NCI-H748 (cell line): ENCODE results near the gene FYB1.

Experiments used
- DNase-seq: peaks from one replicate; lab custom pipeline; 2025; ENCODE audit not compliant: unreplicated experiment; lab: John Stamatoyannopoulos, UW

Gene FYB1

DNA sequence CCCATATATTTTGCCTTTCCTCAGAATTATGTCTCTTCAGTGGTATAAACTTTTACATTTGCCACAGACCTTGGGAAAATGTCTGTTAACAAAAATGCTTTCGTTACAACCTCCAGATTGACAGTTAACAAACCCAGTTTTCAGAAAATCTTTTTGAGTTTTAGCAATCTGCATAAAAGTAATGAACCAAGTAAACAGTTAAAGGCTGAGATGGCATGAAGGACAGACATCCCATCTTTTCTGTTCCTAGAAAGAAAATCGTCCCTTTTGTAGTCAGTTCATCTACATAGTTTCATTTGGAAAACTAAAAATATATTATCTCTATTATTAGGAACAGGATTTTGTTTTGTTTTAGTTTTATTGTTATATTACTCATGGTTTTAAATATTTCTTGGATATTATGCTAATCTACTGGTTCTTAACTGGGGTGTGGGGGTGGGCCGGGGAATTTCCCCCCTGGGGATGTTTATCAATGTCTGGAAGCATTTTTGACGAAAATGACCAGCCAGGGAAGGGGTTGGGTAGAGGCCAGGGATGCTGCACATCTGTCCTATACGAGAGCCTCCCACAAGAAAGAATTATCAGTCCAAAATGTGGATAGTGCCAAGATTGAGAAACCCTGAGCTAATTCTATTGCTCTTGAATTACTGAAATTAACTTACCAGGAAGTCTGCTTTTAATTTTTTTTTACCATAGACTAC, 11.9 kb downstream of the FYB1 start:
- DNase-seq, result no peak

DNA sequence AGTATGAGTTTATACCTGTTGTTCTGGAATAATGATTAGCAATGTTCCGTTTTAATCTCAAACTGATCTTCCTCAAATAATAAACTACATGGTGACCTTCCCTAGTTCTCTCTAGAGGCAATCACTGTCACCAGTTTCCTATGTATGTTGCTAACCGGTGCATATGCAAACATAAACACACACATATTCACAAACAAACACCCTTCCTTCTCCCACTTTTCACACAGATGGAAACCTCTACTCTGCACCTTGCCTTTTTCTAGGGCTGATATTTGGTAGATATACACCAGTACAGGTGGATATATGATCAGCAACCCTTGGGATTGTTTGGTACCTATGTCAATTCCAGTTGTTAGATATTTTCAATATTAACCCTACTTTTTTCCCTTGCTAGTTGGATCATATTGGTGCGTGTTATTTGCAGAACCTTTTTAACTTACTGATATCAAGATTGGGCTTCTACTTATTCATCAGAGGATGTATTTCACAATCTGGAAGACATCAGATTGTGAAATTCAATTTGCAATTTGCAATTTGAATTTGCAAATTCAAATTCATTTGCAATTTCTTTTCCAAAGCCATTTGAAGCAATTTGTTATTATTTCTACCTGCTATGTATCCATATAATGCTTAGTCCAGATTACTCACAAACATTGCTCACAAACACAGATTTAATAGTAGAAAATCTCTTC, 12.6 kb downstream of the FYB1 start:
- DNase-seq, result no peak

DNA sequence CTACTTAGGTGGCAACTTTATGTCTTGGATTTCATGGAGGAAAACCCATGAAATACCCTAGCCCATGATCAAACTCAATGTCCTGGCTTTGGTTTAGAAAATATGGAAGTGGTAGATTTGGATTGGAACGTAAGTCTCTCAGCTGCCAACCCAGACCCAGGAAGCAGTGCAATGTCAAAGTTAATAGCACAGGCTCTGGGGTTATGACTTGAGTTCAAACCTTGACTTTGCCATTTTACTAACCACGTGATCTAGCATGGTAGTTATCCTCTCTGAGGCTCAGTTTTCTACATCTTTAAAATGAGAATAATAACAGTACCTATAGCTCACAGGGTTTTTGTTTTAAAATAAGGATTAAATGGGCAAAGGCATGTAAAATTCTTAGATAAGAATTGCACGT, 13.8 kb downstream of the FYB1 start:
- no peak for DNase-seq

DNA sequence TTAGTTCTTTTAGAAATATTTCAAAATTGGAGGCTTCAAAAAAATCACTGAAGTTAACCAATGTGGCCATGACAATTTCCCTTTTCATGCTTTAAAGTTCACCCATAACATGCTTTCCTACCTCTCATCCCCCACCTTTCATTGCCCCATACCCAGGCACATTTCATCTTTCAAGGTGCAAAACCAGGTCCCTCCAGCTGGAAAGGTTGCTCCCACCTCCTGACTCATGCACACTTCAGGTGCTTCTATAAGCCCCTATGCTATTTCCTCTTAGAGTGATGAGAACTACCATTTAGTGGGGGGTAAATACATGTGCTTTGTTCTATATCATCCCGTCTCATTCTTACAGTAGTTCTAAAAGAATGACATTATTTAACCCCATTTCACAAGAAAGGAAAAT, 15.4 kb downstream of the FYB1 start:
- no peak for DNase-seq

DNA sequence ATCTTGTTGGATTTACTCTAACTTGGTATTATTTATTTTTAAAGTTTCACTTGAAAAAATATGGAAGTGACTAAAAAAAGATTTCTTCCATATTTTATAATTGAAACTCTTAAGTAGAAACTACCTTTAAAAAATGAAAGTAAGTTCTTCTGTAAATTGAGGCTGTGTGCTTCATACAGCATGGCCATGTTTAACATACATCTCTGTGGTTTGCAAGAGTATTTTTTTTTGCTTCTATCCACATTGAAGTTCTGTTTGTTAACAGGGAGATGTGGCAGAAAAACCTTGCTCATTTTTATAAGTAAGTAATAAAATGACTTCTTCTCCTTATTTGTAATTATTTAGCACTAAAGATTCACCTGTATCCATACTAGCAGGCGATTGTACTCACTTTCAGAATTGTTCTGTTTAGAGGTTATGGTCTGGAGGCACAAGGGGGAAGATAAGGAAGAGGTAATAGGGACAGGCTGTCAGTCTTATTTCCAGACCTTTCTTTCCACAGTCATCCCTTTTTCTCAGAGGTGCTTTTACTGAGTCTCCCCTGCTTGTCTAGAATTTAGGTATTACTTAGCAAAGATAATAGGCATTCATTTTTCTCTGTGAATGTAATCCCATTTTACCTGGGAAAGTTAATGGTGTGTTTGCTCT, 16.0 kb downstream of the FYB1 start:
- no peak for DNase-seq

DNA sequence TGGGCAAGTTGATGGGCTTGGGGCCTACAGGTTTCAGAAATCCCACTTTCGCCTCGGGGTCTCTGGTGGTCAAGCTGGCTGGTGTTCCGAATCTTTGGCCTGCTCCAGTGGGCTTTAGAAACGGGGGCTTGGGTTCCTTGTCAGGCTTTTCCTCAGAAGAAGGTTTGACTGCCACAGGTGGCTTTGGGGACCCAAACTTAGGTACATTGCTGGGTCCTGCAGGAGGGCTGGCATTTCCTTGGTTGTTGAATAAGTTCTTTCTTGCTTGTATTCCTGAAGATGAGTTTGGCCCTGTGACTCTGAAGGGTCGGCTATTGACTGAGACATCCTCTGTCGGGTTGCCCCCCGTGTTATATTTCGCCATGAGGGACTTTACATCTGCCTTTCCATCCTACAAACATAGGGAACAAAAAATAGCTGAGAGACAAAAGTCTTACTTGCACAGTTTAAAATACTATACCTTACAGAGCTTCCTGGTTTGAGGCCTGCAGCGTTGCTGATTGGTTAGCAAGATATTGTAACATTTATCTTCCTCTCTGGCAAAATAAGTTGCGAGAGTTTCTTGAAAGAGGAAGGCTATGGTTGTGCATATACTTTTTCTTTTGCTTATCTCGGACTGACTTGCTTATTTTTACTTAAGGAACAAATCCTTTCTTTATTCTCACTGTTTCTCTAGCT, 16.6 kb downstream of the FYB1 start:
- no peak for DNase-seq

DNA sequence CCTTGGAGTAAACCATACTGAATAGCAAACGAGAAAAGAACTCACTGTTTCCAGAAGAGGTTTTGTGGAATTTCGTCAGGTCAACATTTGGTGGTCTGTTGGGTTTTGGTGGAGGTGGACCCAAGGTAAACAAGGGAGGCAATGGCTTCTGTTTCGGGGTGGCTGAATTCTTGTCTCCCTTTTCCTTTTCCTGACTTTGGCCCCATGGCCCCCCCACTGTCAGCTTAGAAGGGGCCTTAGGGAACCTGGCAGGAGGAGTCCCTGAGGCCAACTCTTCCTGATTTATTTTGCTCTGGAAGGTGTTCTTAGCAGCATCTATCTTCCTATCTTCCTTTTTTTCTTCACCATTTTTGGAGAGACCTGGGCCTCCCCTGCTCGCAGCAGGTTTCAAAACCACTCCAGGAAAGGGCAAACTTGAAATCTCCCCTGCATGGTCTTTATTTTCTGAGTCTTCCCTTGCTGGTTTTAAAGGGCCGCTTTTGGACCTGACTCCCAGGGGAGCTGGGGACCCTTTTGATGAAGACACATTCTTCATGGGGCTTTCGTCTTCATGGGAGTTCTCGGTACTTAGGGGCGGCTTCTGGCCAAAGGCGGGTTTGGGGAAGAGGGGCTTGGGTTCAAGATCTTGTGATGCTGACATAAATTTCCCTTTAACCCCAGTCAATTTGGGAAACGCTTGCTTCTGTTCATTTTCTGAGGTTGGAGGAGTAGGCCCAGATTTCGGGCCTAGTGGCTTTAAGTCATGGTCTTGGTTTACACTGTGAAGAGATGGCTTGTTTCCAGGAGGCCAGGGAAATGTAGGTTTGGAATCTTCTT, 17.4 kb downstream of the FYB1 start:
- DNase-seq, result no peak

DNA sequence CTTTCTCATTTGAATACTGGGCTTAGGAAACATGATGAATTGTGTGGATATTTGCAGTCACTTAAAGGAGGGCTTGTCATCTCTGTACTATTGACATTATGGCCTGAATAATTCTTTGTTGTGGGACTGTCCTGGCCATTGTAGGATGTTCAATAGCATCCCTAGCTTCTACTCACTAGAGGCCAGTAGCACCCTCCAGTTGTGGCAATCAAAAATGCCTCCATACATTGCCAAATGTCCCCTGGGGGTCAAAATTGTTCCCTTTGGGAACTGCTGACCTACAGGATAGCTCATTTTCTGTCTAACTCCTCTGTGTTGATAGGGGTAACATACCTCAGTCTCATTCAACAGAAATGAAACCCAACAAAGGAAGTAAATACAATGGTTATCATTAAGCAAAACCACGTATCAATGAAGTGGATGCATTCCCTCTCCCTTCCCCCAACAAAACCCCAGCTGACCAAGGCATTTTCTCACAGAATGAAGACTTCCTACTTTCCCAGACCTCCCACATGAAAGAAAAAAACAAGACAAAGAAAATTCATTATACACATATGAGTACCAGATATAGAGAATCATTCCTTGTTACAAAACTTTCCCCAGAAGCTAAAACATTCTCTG, 18.1 kb downstream of the FYB1 start:
- no peak for DNase-seq

DNA sequence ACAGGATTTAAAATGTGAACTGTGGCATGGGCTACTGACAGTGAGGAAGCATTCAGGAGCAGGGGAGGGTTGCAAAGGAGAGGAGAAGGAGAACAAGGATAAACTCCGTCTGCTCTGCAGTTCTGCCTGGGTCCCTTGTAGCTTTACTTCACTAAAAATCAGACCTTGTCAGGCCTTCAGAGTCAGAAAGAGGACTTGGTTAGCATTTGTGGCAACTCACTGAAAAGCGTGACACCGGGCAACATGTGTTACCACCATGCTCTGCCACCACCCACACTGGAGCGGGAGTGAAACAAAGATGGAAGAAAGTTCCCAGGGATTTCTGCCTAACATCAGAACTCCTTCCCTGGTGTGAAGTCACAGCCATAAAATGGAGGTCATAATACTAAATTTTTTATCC, 19.3 kb downstream of the FYB1 start:
- DNase-seq, result no peak

DNA sequence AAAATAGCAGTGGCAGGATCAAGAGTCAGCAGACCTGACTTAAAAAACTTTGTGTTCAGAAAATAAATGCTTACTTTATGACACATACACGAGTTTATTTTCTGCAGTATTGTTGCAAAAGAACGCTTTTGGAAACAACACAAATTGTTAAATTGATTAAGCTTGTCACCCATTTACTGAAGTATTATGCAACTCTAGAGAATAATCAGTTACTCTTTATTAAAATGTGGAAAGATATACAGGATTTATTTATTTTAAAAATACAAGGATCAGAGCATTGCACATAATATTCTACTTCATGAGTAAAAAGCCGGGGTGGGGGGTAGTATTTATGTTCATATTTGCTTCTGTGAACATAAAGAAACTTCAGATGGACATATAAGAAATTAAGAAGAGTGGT, 20.0 kb downstream of the FYB1 start:
- DNase-seq, result no peak

DNA sequence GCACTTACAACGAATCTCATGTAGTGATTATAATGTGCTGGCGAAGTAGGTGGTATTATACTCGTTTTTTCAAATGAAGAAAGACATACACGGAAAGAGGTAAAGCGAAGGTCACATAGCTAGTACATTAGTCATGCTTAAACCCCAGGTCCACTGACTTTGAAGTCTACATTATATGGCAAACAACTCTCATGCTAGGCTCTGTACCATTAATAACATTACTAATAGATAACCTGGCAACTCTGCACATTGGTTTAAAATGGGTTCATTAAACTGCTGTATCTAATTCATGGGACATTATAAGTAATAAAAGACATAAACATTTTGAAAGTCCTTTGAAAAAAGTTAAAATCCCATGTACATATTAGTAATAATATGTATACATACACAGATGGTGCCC, 21.2 kb downstream of the FYB1 start:
- no peak for DNase-seq

DNA sequence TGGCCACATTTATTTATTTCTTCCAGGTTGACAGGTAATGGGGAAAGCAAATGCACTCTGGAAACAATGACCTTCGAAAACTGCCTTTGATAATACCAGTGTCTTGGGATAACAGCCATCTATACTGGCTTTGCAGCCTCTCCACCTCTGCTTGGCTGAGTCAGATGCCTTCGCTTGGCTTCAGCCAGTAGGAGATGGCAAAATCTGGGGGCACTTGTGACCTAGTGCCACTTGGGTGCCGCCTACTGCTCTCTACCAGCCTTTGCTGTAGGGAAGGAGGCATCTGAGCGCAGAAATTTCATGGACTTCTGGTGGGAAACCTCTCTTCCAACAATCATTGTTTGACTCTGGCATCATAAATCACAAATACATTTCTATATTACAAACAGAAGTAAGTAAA, 21.8 kb downstream of the FYB1 start:
- DNase-seq, result no peak

DNA sequence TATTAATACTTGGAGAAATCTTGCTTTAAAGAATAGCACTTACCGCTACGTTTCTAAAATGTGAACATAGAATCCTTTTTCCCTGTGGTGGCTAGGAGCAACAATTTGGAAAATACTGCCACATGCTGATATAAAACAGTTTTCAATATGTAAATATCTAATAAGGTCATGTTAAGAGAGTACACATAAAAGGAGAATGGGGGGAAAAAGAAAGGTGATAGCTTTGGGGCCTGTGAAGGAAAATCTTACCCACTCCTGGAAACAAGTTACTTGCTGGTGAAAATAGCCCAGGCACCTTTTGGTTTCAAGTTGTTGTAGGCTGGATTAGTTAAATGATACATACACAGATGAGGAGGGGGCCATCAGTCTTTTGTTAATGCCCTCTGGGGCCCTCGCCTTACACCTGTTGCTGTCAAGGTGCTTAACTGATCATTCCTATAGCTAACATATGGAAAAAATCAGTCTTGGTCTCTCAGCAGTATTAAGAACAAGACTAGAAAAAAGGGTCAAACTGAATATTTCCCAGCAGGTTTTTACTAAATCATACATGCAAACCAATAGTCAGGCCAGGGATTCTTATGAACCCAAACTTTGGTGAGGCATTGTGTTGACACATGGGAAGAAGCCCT, 24.1 kb downstream of the FYB1 start:
- no peak for DNase-seq

DNA sequence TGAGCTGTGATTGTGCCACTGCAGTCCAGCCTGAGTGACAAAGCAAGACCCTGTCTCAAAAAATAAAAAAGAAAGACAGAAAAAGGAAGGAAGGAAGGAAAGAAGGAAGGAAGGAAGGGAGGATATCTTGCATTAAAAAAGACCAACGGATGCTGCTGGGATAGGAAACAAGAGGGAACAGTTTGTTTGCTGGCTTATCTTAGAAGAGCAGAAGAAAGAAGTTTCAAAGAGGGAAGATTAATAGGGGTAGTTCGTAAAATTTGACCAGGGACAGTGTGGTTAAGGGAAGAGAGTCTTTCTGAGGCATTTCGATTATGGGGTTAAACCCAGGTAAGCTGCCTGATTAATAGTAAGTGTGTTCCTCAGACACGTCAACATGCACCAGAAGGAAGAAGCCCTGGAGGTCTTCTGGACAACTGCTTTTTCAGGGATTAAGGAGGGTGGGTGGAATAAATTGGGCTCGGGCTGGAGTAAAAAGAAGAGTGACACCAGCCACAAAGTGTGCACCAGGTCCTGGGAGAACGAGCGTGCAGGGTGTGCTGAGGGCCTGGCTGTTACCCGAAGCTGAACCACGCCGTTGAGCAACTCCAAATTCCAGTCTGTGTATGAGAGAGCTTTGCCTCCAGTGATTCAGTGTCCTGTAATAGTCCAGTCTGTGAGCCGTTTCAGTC, 24.8 kb downstream of the FYB1 start:
- no peak for DNase-seq

DNA sequence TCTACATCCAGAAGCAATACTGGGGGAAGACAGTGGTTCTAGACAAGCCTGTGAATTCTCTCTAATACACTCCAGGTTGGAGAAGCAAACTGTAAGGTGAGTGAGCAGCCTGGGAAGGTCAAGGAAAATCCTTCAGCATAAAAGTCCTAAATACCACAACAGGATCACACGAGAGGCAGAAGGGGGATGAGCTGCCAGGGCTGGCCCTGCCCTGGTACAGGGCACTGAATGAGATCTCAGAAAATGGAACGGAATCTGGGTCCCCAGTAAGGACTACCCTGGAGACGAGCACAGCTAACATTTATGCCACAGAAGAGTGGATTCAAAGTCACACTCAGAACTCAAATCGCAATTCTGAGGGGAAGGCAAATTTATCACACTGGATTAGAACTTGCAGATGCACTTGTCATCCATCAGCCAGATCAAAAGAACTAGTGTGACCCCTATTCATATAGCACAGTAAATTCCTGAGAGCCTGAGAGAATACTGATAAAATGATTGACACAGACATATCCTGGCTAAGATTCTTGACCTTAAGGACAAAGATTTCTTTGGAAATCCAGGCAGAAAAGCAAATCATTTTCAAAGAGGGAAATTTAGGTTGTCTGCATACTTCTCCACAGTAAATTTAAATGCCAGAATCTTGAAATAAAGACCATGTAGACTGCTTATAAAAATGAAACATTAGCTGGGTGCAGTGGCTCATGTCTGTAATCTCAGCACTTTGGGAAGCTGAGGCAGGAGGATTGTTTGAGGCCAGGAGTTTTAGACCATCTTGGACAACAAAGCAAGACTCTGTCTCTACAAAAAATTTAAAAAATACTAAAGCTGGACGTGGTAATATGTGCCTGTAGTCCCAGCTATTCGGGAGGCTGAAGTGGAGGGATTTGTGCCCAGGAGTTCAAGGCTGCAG, 25.6 kb downstream of the FYB1 start:
- DNase-seq, result no peak

DNA sequence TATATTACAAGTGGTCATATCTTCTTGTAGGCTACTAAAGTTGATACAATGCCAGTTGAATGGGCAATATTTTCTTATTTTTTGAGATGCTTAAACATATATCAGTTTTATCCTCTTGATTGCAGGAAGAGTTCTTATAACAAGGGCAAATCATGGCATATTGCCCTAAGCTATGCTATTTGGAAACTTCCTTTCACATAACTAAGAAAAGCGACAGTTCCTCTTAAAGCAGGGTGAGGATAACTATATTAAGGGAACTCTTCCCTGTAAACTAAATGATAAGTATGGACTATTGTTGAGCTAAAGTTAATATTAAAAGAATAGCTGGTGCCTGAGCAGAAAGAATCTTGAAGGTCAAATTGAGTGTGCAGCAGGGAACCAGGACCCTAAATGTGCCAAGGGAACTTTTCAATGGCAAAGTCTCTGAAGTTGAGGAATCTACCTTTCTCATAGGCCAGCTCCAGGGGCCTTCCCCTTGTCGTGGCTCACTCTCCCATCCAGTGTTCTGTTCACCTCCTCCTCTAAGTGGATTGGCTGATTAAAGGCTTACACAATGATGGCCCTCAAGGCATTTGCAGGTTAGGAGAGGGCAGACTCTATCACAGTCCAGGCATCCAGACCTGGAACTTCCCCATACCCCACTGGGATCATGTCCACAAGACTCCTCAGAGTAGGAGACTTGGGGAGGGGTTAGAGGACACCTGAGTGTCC, 26.8 kb downstream of the FYB1 start:
- DNase-seq, result no peak

DNA sequence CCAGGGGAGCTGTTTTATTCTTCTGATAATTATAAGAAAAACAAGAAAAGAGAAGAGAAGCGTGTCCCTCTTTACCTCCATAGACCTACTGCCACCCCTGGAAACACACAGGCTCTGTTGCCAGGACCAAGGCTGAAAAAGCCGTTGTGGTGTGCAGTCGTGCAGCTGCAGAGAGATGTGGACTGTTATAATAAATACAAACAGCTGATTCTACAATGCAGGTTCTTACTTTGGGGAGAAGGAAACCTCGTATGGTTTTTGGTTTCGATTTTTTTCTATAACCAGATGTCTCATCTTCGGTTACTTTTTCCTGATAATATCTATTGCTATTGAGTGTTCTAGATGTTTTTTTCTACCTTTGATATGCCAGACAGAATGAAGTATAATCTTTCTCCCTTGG, 28.1 kb downstream of the FYB1 start:
- DNase-seq, result peak; percentile 28
